GM11168 (cell line): ENCODE results near the gene MCF2L2.

Experiments
- in situ Hi-C: fragments of 300-500 bp; cut with MboI; formaldehyde crosslinking; loops from one replicate; pipeline ENCODE4 v1.12.0; 2022; ENCODE audit warnings: low sequenced_read_pairs; ENCODE audit not compliant: unreplicated experiment

The MCF2L2 gene

DNA sequence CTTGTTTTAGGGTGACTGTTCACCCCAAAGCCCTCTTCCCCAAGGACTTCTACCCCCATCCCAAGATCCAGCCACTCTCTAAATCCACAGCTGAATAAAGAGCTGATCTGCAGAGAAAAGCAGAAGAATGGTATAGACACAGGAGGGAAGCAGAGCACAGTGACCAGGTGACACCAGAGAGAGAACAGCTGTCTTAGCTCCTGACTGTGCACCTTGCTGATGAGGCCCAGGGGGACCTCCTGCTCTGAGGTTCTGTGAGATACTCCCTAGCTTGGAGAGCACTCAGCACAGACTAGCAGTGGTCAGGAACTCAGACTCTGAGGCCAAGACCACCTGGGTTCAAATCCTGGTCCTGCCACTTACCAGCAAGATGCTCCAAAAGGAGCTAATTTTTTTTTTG, 17.7 kb downstream of the MCF2L2 start:
- in situ Hi-C loops, result no loop called here

DNA sequence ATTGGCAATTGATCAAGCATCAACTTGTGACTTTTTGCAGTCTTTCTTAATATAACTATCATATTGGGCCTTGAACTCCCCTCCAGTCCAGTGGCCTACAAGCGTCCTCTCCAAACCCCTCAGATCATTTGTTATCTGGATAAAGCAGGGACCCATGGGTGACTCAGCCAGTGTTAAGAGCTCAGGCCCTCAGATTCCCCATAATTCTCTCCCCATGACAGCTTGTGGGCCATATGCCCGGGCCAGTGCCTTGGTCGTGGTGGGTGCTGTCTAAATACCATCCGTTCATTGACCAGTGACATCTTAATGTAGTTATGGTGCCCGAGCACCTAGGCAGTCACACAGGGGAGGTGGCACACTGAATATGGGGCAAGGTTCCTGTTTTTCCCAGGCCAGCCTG, 18.1 kb downstream of the MCF2L2 start:
- in situ Hi-C loops, result no loop called here

DNA sequence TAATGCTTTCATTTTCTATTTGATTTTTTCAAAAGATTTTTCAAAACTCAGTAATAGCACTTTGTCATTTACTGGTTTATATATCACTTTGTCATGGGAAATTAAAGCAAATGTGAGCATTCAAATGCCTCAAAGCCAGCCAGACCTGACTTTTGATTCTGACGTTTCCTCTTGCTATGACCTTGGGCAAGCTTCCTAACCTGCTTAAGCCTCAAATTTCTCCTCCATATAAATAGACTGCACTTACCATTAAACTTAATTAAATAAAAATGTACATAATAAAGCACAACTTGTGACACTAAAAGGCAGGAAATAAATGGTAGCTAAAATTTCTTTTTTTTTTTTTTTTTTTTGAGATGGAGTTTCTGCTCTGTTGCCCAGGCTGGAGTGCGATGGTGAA, 19.2 kb downstream of the MCF2L2 start:
- in situ Hi-C loops, result no loop called here

GRCh38 chr3:183401678-183402077, 26.7 kb downstream of the MCF2L2 start:
- in situ Hi-C loops, result no loop called here

- in situ Hi-C loops, result no loop called here
These were observed 28.1 kb downstream of the MCF2L2 start for GRCh38 chr3:183400352-183400751.

- in situ Hi-C loops, result loop anchor here (25.0 kb wide), 1 partner anchor 485 kb away; no protein-coding TSS in a partner anchor
These were observed 31.6 kb downstream of the MCF2L2 start for GRCh38 chr3:183396662-183397391.

- in situ Hi-C loops, result loop anchor here (25.0 kb wide), 1 partner anchor 482 kb away; no protein-coding TSS in a partner anchor
These were observed 34.3 kb downstream of the MCF2L2 start for GRCh38 chr3:183394150-183394549.

GRCh38 chr3:183393625-183394024, 34.8 kb downstream of the MCF2L2 start:
- in situ Hi-C loops, result loop anchor here (25.0 kb wide), 1 partner anchor 481 kb away; no protein-coding TSS in a partner anchor

GRCh38 chr3:183392186-183393034, 36.0 kb downstream of the MCF2L2 start:
- in situ Hi-C loops, result loop anchor here (25.0 kb wide), 1 partner anchor 480 kb away; no protein-coding TSS in a partner anchor

DNA sequence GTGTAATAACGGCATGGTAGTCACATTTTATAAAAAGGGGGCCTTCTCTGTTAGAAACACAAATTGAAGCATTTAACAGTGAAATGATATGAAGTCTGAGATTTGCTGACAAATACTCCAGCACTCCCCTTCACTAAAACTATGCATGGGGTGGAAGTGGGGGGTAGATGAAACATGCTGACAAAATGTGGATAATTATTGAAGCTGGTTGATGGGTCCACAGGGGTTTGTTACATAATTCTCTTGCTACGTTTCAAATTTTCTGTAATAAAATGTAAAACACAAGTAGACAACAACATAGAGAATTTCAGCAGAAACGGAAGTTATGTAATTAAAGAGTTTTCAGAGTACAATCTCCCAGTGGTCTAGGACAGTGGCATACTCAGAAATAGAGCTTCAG, 37.0 kb downstream of the MCF2L2 start:
- in situ Hi-C loops, result loop anchor here (25.0 kb wide), 1 partner anchor 479 kb away; no protein-coding TSS in a partner anchor

- in situ Hi-C loops, result loop anchor here (25.0 kb wide), 1 partner anchor 479 kb away; no protein-coding TSS in a partner anchor
These were observed 37.6 kb downstream of the MCF2L2 start for GRCh38 chr3:183390844-183391243.

DNA sequence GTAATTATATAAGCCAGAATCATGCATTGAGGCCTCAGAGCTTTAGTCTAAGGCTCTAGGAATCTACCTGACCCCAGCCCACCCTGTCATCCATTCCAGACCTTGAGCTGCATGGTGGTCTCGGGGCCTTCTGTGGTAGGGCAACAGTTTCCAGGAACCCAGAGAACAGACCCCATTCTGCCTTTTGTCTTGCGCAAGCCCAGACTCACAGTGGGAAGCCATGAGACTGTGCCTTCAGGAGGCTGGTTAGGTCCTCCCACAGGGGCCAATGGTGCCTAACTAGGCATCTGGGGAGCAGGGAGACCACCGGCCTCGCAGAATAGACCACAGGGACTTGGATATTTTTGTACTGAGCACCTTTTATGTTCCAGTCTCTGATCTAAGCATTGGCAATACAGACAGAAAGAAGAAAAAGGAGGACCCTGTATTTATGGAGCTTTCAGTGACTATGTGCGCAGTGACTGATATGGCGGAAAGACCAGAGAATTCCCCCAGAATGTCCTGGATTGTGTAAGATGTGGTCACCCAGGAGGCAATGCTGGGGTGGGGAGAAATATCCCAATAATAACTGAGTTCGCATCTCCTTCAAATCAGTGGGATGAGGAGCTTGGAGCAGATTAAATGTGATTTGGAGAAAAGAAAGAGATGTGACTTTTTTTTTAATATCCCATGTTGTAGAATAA, 40.1 kb downstream of the MCF2L2 start:
- in situ Hi-C loops, result loop anchor here (10.0 to 25.0 kb wide), 2 partner anchors 194 to 476 kb away; no protein-coding TSS in a partner anchor

DNA sequence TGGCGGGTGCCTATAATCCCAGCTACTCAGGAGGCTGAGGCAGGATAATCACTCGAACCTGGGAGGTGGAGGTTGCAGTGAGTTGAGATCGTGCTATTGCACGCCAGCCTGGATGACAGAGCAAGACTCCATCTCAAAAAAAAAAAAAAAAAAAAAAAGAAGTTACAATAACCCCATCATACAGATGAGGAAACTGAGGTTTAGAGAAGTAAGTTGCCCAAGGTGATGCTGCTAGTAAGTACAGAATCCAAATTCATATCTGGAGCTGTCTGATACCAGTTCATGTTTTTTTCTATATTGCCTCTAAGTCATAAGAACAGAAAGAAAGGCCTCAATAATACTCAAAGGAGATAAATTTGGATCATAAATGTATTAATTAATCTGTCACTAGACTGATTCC, 40.6 kb downstream of the MCF2L2 start:
- in situ Hi-C loops, result loop anchor here (10.0 to 25.0 kb wide), 2 partner anchors 193 to 475 kb away; no protein-coding TSS in a partner anchor

GRCh38 chr3:183386651-183387050, 41.8 kb downstream of the MCF2L2 start:
- in situ Hi-C loops, result loop anchor here (10.0 to 25.0 kb wide), 2 partner anchors 192 to 474 kb away; no protein-coding TSS in a partner anchor

- in situ Hi-C loops, result loop anchor here (10.0 to 25.0 kb wide), 2 partner anchors 191 to 474 kb away; no protein-coding TSS in a partner anchor
These were observed 42.5 kb downstream of the MCF2L2 start for GRCh38 chr3:183385698-183386613.

DNA sequence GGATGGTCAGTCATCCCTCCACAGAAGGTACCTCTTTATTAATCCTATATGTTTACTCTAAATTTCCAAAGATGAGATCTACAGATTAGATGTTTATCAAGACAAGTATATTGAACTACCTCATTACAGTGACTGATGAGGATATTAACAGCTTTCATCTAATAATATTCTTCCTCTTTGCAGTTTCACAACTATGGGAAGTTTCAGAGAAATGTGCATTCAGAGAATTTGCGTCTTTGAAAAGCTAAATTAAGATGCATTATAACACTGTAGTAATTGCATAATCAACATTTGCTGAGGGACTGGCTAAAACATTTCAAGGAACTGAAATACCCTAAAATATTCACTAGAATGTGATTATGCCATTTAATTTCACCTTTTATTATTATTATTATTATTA, 46.7 kb downstream of the MCF2L2 start:
- in situ Hi-C loops, result loop anchor here (5.0 to 25.0 kb wide), 3 partner anchors 187 to 469 kb away; no protein-coding TSS in a partner anchor

GRCh38 chr3:183381179-183381578, 47.2 kb downstream of the MCF2L2 start:
- in situ Hi-C loops, result loop anchor here (5.0 to 25.0 kb wide), 3 partner anchors 186 to 469 kb away; no protein-coding TSS in a partner anchor

GRCh38 chr3:183378951-183379350, 49.5 kb downstream of the MCF2L2 start:
- in situ Hi-C loops, result loop anchor here (25.0 kb wide), 1 partner anchor 467 kb away; no protein-coding TSS in a partner anchor

GRCh38 chr3:183378545-183378944, 49.9 kb downstream of the MCF2L2 start:
- in situ Hi-C loops, result loop anchor here (25.0 kb wide), 1 partner anchor 466 kb away; no protein-coding TSS in a partner anchor
